HepG2 (cell line): ENCODE results near the gene HOXB2. TPM values are rescaled to one million over a fixed set of nuclear protein-coding genes. Genes with fewer than 3 reads are reported as not detected.

Source experiments
- ATAC-seq: fragments of 200-7000 bp; cut with Tn5 transposase; 3 replicates; pipeline ENCODE4 v1.9.1; 2020; ENCODE audit warnings: mild to moderate bottlenecking, moderate library complexity
- BruUV-seq: library from RNA; stranded (reverse); fragments of 400-500 nt; replicated peaks from 2 replicates; lab custom pipeline; 2021; lab: Mats Ljungman, UMichigan
- CTCF ChIA-PET: fragments of 300-600 bp; formaldehyde crosslinking; extraction: SDS; loops from one replicate; lab custom pipeline; 2021; ENCODE audit warnings: low total read pairs, inconsistent platforms, low intra/inter-chr PET ratio; lab: Yijun Ruan, JAX
- POLR2A ChIA-PET: fragments of 350-600 bp; sonication (Branson Sonifier 250); formaldehyde crosslinking; loops from one replicate; lab custom pipeline; 2020; ENCODE audit warnings: antibody characterized with exemption, inconsistent platforms; lab: Yijun Ruan, JAX
- DNase-seq: peaks from one replicate; pipeline ENCODE4 v3.0.0-alpha.2; 2015; ENCODE audit warnings: low spot score
- FAIRE-seq: peaks from 3 replicates; lab custom pipeline; 2011; peaks lifted over from hg19 to GRCh38; lab: Jason Lieb, UNC
- H2AFZ ChIP-seq: one replicate; pipeline ENCODE4 v1.6.1; 2011; ENCODE audit warnings: low read length, inconsistent platforms
- H3K27ac ChIP-seq: fragments of 300-600 bp; 3 replicates; pipeline ENCODE4 v1.8.0; 2011; ENCODE audit warnings: mixed run types, mild to moderate bottlenecking, mixed read lengths, low read length, inconsistent platforms; ENCODE audit not compliant: insufficient read depth; ENCODE audit errors: extremely low read length
- H3K27me3 ChIP-seq, 2 experiments: fragments of 200-600 bp in 1 of 2; 2 replicates in 1 of 2; 3 replicates in 1 of 2; pipeline versions ENCODE4 v1.6.0 to v1.8.0; 2011; ENCODE audit warnings: low read length in 2 of 2, mild to moderate bottlenecking in 2 of 2, moderate library complexity in 2 of 2, inconsistent platforms in 1 of 2; ENCODE audit not compliant: insufficient read depth in 2 of 2, control insufficient read depth in 1 of 2
- H3K36me3 ChIP-seq, 2 experiments: fragments of 200-600 bp in 1 of 2; replicated peaks in 1 of 2; 2 replicates in 1 of 2; 3 replicates in 1 of 2; pipeline versions ENCODE4 v1.5.1 to v1.8.0; 2011; ENCODE audit warnings: low read length in 2 of 2, inconsistent platforms in 1 of 2; ENCODE audit not compliant: insufficient read depth in 2 of 2, control insufficient read depth in 1 of 2
- H3K4me1 ChIP-seq: 2 replicates; pipeline ENCODE4 v1.5.1; 2012; ENCODE audit warnings: low read length, inconsistent platforms; ENCODE audit not compliant: insufficient read depth
- H3K4me2 ChIP-seq: 2 replicates; pipeline ENCODE4 v1.6.0; 2011; ENCODE audit warnings: low read depth, low read length, inconsistent platforms
- H3K4me3 ChIP-seq, 3 experiments: fragments of 200-600 bp in 1 of 3; sonication (generic), shearing (Covaris generic) in 1 of 3; replicated peaks in 1 of 3; 2 replicates each; pipeline ENCODE4 v1.5.1; 2011 to 2016; ENCODE audit warnings: low read length in 3 of 3, inconsistent platforms in 2 of 3, low read depth in 2 of 3, mild to moderate bottlenecking in 2 of 3, control low read depth in 1 of 3, mixed read lengths in 1 of 3; ENCODE audit not compliant: insufficient read depth in 1 of 3
- H3K79me2 ChIP-seq: one replicate; pipeline ENCODE4 v1.6.1; 2011; ENCODE audit warnings: low read length, inconsistent platforms; ENCODE audit not compliant: insufficient read depth
- H3K9ac ChIP-seq: 2 replicates; pipeline ENCODE4 v1.6.0; 2011; ENCODE audit warnings: mild to moderate bottlenecking, low read depth, low read length, inconsistent platforms; ENCODE audit not compliant: insufficient read depth
- H3K9me3 ChIP-seq: 2 replicates; pipeline ENCODE4 v1.5.1; 2012; ENCODE audit warnings: mild to moderate bottlenecking, low read length
- H4K20me1 ChIP-seq: 2 replicates; pipeline ENCODE4 v1.6.0; 2011; ENCODE audit warnings: inconsistent platforms, mild to moderate bottlenecking, low read length, moderate library complexity; ENCODE audit not compliant: insufficient read depth
- CBX2 ChIP-seq, 2 experiments: fragments of 200-600 bp in 1 of 2; sonication (generic); formaldehyde crosslinking in 1 of 2; IDR thresholded peaks; 2 replicates each; pipeline versions ENCODE4 v1.7.0 to v1.8.1; 2018 to 2022; ENCODE audit warnings: low read depth in 2 of 2, low read length in 1 of 2, mild to moderate bottlenecking in 1 of 2, missing genetic modification reagents in 1 of 2
- KIAA2018 ChIP-seq: sonication (generic); formaldehyde crosslinking; IDR thresholded peaks from 2 replicates; pipeline ENCODE4 v1.5.0; 2020; ENCODE audit warnings: mild to moderate bottlenecking, missing genetic modification reagents, borderline replicate concordance
- KLF13 ChIP-seq: sonication (generic); formaldehyde crosslinking; IDR thresholded peaks from 2 replicates; pipeline ENCODE4 v1.4.0; 2020; ENCODE audit warnings: mild to moderate bottlenecking, missing genetic modification reagents
- NCOA2 ChIP-seq: sonication (generic); formaldehyde crosslinking; IDR thresholded peaks from 2 replicates; pipeline ENCODE4 v1.8.0; 2022; ENCODE audit warnings: inconsistent platforms
- RAD51 ChIP-seq: fragments of 450-650 bp; IDR thresholded peaks from 2 replicates; pipeline ENCODE4 v1.6.1; 2016; ENCODE audit warnings: borderline replicate concordance
- RBFOX2 ChIP-seq: fragments of 200-400 bp; formaldehyde crosslinking; IDR thresholded peaks from 2 replicates; pipeline ENCODE4 v1.6.1; 2017; ENCODE audit warnings: low read depth, mild to moderate bottlenecking, low read length
- WGBS: methylation state at CpG from one replicate; pipeline ENCODE4 v1.1.6; 2017; ENCODE audit warnings: low lambda C conversion rate; 5-methylcytosine and 5-hydroxymethylcytosine counted together
- in situ Hi-C: cut with HindIII; loops from 2 replicates; pipeline ENCODE4 v1.10.0; 2017; ENCODE audit warnings: low pct_unique_long_range_greater_than_20kb; ENCODE audit not compliant: extremely low pct_ligation_motif_present
- intact Hi-C: fragments of 100-400 bp; cut with micrococcal nuclease; formaldehyde crosslinking; loops from one replicate; pipeline ENCODE4 v1.10.0; 2022; ENCODE audit not compliant: unreplicated experiment
- polyA plus RNA-seq, 8 experiments: library from polyadenylated mRNA; depleted of rRNA in 3 of 8; stranded (reverse) in 7 of 8; unstranded in 1 of 8; fragments of >200 nt; fragmentation: Illumina TruSeq in 4 of 8; extraction: Trizol in 4 of 8; gene quantifications; 2 replicates each; pipeline versions ENCODE4 v1.2.1 to v1.2.3, GENCODE V29; 2011 to 2016; ENCODE audit warnings: low read depth in 4 of 8, missing spikeins in 1 of 8, mixed read lengths in 1 of 8; ENCODE audit not compliant: insufficient read depth in 1 of 8
- total RNA-seq, 5 experiments: library from RNA; depleted of rRNA; stranded (reverse); fragments of >200 nt; fragmentation: Illumina TruSeq; extraction: Trizol; gene quantifications; 2 replicates each; pipeline ENCODE4 v1.2.3, GENCODE V29; 2016; ENCODE audit warnings: low read depth in 1 of 5

The HOXB2 gene
- total and polyA plus RNA-seq, 2 of the 13 experiments (the other 11 are each of a cell fraction or from before 2014, with no cell fraction given), result not detected

DNA sequence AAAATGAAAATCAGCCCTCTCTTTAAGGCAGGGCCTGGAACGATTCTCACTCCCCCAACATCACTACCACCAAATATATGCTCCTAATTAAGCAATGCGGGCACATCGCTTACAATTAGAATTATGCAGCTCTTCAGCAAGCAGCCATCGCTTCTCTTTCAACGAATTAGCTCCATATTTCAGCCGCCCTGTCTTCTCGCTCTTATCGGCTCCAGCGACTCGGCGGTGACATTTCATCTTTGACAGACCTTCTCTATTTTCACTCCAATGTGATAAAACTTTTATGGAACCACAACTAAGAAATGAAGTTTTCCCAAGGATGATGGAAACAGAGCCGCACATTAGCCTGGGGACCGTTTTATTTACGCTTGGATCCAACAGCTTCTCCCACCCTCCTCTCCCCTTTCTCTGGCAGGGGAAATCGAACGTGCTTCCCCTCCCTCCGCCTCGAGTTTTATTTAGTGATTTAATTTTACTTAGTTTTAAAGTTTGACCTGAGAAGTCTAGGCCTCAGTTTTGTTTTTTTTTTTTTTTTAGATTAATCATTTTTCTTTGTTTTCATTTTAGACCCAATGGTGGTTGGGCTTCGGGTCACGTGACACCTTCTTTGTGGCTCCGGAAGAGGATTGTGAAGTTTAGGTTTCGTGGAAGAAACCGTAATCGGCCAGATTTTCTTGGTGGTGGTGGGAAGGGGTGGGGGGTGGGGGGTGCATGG, 3.1 kb upstream of the HOXB2 start:
- TF ChIP-seq CBX2 (IDR thresholded peaks at IDR 0.05; ENCODE audit: low read depth, low read length) (peak; percentile 72; the same call in 1 of the 2 replicates), CBX2 (CRISPR knock-in tag; IDR thresholded peaks at IDR 0.05; ENCODE audit: low read depth) (no peak), RAD51 (peak; percentile 91), KLF13 (CRISPR knock-in tag) (no peak)
- intact Hi-C loops (no loop called here), in situ Hi-C loops (no loop called here)
- H3K27ac ChIP-seq, result no peak overlapping the region
- H3K36me3 ChIP-seq, result no peaks in the 10 kb centered on the region
- no TSS peak for BruUV-seq
- CTCF ChIA-PET, result no interaction called here
- DNase-seq, result no peak
- H2AFZ ChIP-seq, result no peak overlapping the region
- no peak overlapping the region for H3K4me2 ChIP-seq
- no peaks in the 10 kb centered on the region for H3K79me2 ChIP-seq
- no peaks in the 10 kb centered on the region for H3K9me3 ChIP-seq
- 34% methylated on average over 24 of the region's 24 CpGs for WGBS
- H3K27me3 ChIP-seq, result peaks cover 16 to 94% of the 10 kb centered on the region in 2 experiments
- no peak overlapping the region for H3K4me3 ChIP-seq
- H3K4me1 ChIP-seq, result no peaks in the 10 kb centered on the region
- no peak for FAIRE-seq
- H4K20me1 ChIP-seq, result no peaks in the 10 kb centered on the region; the same call in 1 of the 2 replicates
- ATAC-seq, result no peak
- POLR2A ChIA-PET, result no interaction called here
- H3K9ac ChIP-seq, result no peak overlapping the region

GRCh38 chr17:48546924-48547807, 2.3 kb upstream of the HOXB2 start:
- in situ Hi-C loops, result no loop called here
- FAIRE-seq (no peak), ATAC-seq (no peak), DNase-seq (no peak)
- no peaks in the 10 kb centered on the region for H3K4me1 ChIP-seq
- no peak overlapping the region for H3K4me2 ChIP-seq
- H3K36me3 ChIP-seq, result no peaks in the 10 kb centered on the region
- no peak overlapping the region for H3K9ac ChIP-seq
- POLR2A ChIA-PET, result no interaction called here
- intact Hi-C loops, result no loop called here
- H3K27me3 ChIP-seq, result peaks cover 17 to 95% of the 10 kb centered on the region in 2 experiments
- H3K4me3 ChIP-seq, result no peak overlapping the region
- no peaks in the 10 kb centered on the region; the same call in 1 of the 2 replicates for H4K20me1 ChIP-seq
- H2AFZ ChIP-seq, result no peak overlapping the region
- H3K9me3 ChIP-seq, result no peaks in the 10 kb centered on the region
- H3K79me2 ChIP-seq, result no peaks in the 10 kb centered on the region
- CTCF ChIA-PET, result no interaction called here
- 17% methylated on average over 10 of the region's 10 CpGs for WGBS
- no peak overlapping the region for H3K27ac ChIP-seq
- no TSS peak for BruUV-seq
- TF ChIP-seq KIAA2018 (no peak), NCOA2 (CRISPR knock-in tag) (no peak), RBFOX2 (no peak)
